Endothelial cell (in vitro differentiated cells): Measurements from ENCODE around the gene CDK5RAP1. TPM values are rescaled to one million over a fixed set of nuclear protein-coding genes. Genes with fewer than 3 reads are reported as not detected.

Source experiments
- DNase-seq: peaks from one replicate; pipeline ENCODE4 v3.0.0; 2021; ENCODE audit warnings: low spot score
- H3K27ac Mint-ChIP-seq: one replicate; pipeline ENCODE4 v1.8.0; 2021; ENCODE audit warnings: mixed read lengths, inconsistent platforms; ENCODE audit not compliant: unreplicated experiment
- H3K27me3 Mint-ChIP-seq: one replicate; pipeline ENCODE4 v1.8.0; 2021; ENCODE audit warnings: mild to moderate bottlenecking, moderate library complexity, mixed read lengths, inconsistent platforms; ENCODE audit not compliant: unreplicated experiment
- H3K36me3 Mint-ChIP-seq: one replicate; pipeline ENCODE4 v1.8.0; 2021; ENCODE audit warnings: mild to moderate bottlenecking, low read depth, mixed read lengths, inconsistent platforms; ENCODE audit not compliant: unreplicated experiment
- H3K4me1 Mint-ChIP-seq: one replicate; pipeline ENCODE4 v1.8.0; 2021; ENCODE audit warnings: mild to moderate bottlenecking, mixed read lengths, inconsistent platforms; ENCODE audit not compliant: unreplicated experiment
- H3K4me3 Mint-ChIP-seq: one replicate; pipeline ENCODE4 v1.8.0; 2021; ENCODE audit warnings: mild to moderate bottlenecking, mixed read lengths, inconsistent platforms; ENCODE audit not compliant: unreplicated experiment
- H3K9me3 Mint-ChIP-seq: one replicate; pipeline ENCODE4 v1.8.0; 2021; ENCODE audit warnings: mixed read lengths, inconsistent platforms; ENCODE audit not compliant: unreplicated experiment
- CTCF ChIP-seq: fragments of 200-600 bp; sonication (generic); IDR thresholded peaks from one replicate; pipeline ENCODE4 v1.5.0; 2021; ENCODE audit warnings: antibody characterized with exemption; ENCODE audit not compliant: unreplicated experiment
- total RNA-seq: library from RNA; stranded (reverse); fragmentation: NEBNext Ultra II Directional; extraction: Animal tissue kit (Norgen Biotek cat#: 25700); gene quantifications from one replicate; pipeline ENCODE4 v1.2.1, GENCODE V29; 2021; ENCODE audit not compliant: unreplicated experiment

CDK5RAP1 gene
- total RNA-seq, 1 donor from 2014 or later, result 42.7 TPM

DNA sequence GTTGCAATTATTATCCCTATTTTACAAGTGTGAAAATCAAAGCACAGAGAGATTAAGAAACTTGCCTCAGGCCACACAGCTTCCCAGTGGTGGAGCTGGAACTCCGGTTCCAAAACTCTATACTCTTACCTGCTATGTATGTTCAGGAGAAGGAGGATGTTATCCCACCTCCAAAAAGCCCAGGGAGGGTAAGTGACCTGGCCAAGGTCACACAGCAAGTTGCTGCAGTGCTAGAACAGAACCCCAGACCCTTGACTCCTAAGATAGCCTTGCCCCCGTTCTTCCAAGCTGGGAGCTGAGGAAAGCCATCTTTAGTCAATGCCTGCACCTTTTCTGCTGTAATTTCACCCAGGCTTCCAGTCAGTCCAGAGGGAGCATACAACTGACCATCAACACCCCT lies 76.0 kb downstream of the CDK5RAP1 start:
- no peak for TF ChIP-seq CTCF
- no peaks in the 10 kb centered on the region for H3K36me3 Mint-ChIP-seq
- no peaks in the 10 kb centered on the region for H3K4me1 Mint-ChIP-seq
- no peak for DNase-seq
- H3K4me3 Mint-ChIP-seq, result no peak overlapping the region
- no peaks in the 10 kb centered on the region for H3K9me3 Mint-ChIP-seq
- peaks cover 8% of the 10 kb centered on the region for H3K27me3 Mint-ChIP-seq
- no peak overlapping the region for H3K27ac Mint-ChIP-seq

- no peak for DNase-seq
- H3K27me3 Mint-ChIP-seq, result peaks cover 8% of the 10 kb centered on the region
- H3K4me3 Mint-ChIP-seq, result no peak overlapping the region
- H3K9me3 Mint-ChIP-seq, result no peaks in the 10 kb centered on the region
- no peak overlapping the region for H3K27ac Mint-ChIP-seq
- no peaks in the 10 kb centered on the region for H3K4me1 Mint-ChIP-seq
- H3K36me3 Mint-ChIP-seq, result no peaks in the 10 kb centered on the region
- no peak for TF ChIP-seq CTCF
Measured at GRCh38 chr20:33323236-33323635, 78.1 kb downstream of the CDK5RAP1 start.

DNA sequence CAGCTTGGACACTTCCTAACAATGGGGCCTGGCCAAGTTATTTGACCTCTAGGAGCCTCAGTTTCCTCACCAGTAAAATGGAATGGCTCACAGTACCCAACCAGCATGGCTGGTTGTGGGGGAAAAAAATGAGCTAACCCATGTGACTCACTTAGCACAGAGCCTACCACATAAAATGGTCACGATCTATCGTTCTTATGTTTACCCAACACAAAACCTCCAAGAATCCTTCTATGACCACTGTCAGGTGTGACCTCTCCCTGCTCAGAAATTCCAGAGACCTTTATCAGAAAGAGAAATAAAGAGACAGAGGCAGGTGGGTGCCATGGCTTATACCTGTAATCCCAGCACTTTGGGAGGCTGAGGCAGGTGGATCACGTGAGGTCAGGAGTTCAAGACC lies 78.9 kb downstream of the CDK5RAP1 start:
- DNase-seq, result no peak
- Mint-ChIP-seq H3K9me3 (no peaks in the 10 kb centered on the region), H3K36me3 (no peaks in the 10 kb centered on the region), H3K4me1 (no peaks in the 10 kb centered on the region), H3K4me3 (no peak overlapping the region), H3K27me3 (peaks cover 8% of the 10 kb centered on the region), H3K27ac (no peak overlapping the region)
- no peak for TF ChIP-seq CTCF

- no peak for TF ChIP-seq CTCF
- Mint-ChIP-seq H3K27me3 (peaks cover 5% of the 10 kb centered on the region), H3K27ac (no peak overlapping the region), H3K36me3 (no peaks in the 10 kb centered on the region), H3K4me1 (no peaks in the 10 kb centered on the region), H3K4me3 (no peak overlapping the region), H3K9me3 (no peaks in the 10 kb centered on the region)
- no peak for DNase-seq
Measured at GRCh38 chr20:33320006-33320405, 81.3 kb downstream of the CDK5RAP1 start.

DNA sequence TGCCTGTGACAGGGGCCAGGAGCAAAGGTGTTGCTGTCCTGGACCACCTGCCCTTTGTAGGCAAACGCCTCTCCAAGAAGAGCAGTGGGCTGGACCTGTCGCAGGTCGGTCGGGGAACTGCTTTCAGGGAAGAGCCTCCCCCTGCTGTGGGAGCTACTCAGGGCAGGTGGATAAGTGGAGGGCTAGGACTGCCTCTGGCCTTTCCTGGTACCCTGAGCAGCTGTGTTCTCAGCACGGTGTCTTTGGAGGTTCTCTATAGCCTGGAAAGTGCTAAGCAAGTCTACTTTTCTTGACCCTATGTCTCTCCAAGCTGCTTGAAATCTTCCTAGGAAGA lies 83.3 kb downstream of the CDK5RAP1 start:
- Mint-ChIP-seq H3K4me1 (no peaks in the 10 kb centered on the region), H3K27ac (no peak overlapping the region), H3K27me3 (peaks cover 5% of the 10 kb centered on the region), H3K9me3 (no peaks in the 10 kb centered on the region), H3K4me3 (no peak overlapping the region), H3K36me3 (no peaks in the 10 kb centered on the region)
- no peak for TF ChIP-seq CTCF
- DNase-seq, result no peak
